Measurements from ENCODE around the gene CXorf66. TPM values are rescaled to one million over a fixed set of nuclear protein-coding genes. Genes with fewer than 3 reads are reported as not detected.

CXorf66 gene
- total and polyA plus RNA-seq, 2 of the 13 experiments (the other 11 are each of a cell fraction or from before 2014, with no cell fraction given) = not detected

DNA sequence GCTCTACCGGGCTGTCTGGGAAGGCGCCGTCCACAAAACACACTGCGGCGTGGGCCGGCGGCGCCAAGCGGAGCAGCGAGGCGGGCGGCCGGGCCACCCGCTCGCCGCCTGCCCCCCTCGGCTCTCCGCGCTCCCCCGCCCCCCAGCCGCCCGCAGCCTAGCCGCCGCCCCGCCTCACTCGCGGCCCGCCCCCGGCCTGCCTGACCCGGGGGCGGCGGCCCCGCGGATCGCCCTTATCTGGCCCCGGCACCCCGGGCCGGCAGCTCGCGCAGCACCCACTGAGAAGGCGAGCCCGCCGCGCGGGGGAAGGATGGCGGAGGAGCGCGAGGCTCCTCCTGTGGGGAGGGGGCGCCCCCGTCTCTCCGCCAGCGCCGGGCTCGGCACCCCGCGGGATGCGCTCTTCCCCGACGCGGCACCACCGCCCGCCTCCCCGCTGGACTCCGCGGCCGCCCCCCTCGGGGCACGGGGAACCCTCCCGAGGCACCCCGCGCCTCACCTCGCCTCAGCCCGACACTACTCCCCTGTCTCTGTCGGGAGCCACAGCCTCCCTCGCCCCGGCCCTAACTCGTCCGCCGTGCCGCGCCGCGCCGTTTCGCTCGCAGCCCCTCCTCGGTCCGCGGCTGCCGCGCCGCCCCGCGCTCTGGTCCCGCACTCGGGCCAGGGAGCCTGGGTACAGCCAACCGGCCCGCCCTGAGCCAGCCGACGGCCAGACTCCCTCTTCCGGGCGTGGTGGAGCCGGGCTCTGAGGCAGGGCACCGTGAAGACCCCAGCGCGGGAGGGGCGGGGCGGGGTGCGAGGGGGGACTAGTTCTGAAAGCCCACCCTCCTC, 33.0 kb downstream of the CXorf66 start (continued):
- TF ChIP-seq, protein P1, sequence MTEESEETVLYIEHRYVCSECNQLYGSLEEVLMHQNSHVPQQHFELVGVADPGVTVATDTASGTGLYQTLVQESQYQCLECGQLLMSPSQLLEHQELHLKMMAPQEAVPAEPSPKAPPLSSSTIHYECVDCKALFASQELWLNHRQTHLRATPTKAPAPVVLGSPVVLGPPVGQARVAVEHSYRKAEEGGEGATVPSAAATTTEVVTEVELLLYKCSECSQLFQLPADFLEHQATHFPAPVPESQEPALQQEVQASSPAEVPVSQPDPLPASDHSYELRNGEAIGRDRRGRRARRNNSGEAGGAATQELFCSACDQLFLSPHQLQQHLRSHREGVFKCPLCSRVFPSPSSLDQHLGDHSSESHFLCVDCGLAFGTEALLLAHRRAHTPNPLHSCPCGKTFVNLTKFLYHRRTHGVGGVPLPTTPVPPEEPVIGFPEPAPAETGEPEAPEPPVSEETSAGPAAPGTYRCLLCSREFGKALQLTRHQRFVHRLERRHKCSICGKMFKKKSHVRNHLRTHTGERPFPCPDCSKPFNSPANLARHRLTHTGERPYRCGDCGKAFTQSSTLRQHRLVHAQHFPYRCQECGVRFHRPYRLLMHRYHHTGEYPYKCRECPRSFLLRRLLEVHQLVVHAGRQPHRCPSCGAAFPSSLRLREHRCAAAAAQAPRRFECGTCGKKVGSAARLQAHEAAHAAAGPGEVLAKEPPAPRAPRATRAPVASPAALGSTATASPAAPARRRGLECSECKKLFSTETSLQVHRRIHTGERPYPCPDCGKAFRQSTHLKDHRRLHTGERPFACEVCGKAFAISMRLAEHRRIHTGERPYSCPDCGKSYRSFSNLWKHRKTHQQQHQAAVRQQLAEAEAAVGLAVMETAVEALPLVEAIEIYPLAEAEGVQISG (CRISPR knock-in tag; IDR thresholded peaks at IDR 0.05) = 0 out of 2 replicates have a peak, but pooled peaks have one; percentile 5
- TF ChIP-seq GFI1 (CRISPR knock-in tag; IDR thresholded peaks at IDR 0.05; ENCODE audit: borderline replicate concordance) (no peak), ZFP62 (CRISPR knock-in tag; IDR thresholded peaks at IDR 0.05) (no peak), ZNF563 (CRISPR knock-in tag; IDR thresholded peaks at IDR 0.05) (0 out of 2 replicates have a peak, but pooled peaks have one; percentile 24), YEATS4 (CRISPR knock-in tag; IDR thresholded peaks at IDR 0.05; ENCODE audit: borderline replicate concordance) (peak; percentile 6; the same call in 1 of the 2 replicates), WIZ (CRISPR knock-in tag; IDR thresholded peaks at IDR 0.05) (no peak), ZFY (CRISPR knock-in tag; IDR thresholded peaks at IDR 0.05) (peak; percentile 19; the same call in 1 of the 2 replicates), FOXC1 (CRISPR knock-in tag; IDR thresholded peaks at IDR 0.05; ENCODE audit: borderline replicate concordance) (no peak), MTA3 (CRISPR knock-in tag; IDR thresholded peaks at IDR 0.05) (no peak), ZNF558 (CRISPR knock-in tag; IDR thresholded peaks at IDR 0.05; ENCODE audit: borderline replicate concordance) (no peak; the same call in 1 of the 2 replicates)
- TF ChIP-seq, protein P2, sequence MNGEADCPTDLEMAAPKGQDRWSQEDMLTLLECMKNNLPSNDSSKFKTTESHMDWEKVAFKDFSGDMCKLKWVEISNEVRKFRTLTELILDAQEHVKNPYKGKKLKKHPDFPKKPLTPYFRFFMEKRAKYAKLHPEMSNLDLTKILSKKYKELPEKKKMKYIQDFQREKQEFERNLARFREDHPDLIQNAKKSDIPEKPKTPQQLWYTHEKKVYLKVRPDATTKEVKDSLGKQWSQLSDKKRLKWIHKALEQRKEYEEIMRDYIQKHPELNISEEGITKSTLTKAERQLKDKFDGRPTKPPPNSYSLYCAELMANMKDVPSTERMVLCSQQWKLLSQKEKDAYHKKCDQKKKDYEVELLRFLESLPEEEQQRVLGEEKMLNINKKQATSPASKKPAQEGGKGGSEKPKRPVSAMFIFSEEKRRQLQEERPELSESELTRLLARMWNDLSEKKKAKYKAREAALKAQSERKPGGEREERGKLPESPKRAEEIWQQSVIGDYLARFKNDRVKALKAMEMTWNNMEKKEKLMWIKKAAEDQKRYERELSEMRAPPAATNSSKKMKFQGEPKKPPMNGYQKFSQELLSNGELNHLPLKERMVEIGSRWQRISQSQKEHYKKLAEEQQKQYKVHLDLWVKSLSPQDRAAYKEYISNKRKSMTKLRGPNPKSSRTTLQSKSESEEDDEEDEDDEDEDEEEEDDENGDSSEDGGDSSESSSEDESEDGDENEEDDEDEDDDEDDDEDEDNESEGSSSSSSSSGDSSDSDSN (CRISPR knock-in tag; IDR thresholded peaks at IDR 0.05) = peak; percentile 68; the same call in 1 of the 2 replicates
- TF ChIP-seq, protein P3, sequence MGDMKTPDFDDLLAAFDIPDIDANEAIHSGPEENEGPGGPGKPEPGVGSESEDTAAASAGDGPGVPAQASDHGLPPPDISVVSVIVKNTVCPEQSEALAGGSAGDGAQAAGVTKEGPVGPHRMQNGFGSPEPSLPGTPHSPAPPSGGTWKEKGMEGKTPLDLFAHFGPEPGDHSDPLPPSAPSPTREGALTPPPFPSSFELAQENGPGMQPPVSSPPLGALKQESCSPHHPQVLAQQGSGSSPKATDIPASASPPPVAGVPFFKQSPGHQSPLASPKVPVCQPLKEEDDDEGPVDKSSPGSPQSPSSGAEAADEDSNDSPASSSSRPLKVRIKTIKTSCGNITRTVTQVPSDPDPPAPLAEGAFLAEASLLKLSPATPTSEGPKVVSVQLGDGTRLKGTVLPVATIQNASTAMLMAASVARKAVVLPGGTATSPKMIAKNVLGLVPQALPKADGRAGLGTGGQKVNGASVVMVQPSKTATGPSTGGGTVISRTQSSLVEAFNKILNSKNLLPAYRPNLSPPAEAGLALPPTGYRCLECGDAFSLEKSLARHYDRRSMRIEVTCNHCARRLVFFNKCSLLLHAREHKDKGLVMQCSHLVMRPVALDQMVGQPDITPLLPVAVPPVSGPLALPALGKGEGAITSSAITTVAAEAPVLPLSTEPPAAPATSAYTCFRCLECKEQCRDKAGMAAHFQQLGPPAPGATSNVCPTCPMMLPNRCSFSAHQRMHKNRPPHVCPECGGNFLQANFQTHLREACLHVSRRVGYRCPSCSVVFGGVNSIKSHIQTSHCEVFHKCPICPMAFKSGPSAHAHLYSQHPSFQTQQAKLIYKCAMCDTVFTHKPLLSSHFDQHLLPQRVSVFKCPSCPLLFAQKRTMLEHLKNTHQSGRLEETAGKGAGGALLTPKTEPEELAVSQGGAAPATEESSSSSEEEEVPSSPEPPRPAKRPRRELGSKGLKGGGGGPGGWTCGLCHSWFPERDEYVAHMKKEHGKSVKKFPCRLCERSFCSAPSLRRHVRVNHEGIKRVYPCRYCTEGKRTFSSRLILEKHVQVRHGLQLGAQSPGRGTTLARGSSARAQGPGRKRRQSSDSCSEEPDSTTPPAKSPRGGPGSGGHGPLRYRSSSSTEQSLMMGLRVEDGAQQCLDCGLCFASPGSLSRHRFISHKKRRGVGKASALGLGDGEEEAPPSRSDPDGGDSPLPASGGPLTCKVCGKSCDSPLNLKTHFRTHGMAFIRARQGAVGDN (CRISPR knock-in tag; IDR thresholded peaks at IDR 0.05) = peak; percentile 44
- TF ChIP-seq, protein P4, sequence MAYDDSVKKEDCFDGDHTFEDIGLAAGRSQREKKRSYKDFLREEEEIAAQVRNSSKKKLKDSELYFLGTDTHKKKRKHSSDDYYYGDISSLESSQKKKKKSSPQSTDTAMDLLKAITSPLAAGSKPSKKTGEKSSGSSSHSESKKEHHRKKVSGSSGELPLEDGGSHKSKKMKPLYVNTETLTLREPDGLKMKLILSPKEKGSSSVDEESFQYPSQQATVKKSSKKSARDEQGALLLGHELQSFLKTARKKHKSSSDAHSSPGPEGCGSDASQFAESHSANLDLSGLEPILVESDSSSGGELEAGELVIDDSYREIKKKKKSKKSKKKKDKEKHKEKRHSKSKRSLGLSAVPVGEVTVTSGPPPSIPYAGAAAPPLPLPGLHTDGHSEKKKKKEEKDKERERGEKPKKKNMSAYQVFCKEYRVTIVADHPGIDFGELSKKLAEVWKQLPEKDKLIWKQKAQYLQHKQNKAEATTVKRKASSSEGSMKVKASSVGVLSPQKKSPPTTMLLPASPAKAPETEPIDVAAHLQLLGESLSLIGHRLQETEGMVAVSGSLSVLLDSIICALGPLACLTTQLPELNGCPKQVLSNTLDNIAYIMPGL (CRISPR knock-in tag; IDR thresholded peaks at IDR 0.05; ENCODE audit: borderline replicate concordance in 1 of 2, low read depth in 1 of 2) = peak in 1 of 2 experiments; percentile 41; a peak in 1 of 4 replicates
